Esophagus muscularis mucosa (tissue), 4 donors: ENCODE measurements around the gene MTFP1.

ENCODE experiments used
- EP300 ChIP-seq: sonication (generic); formaldehyde crosslinking; IDR thresholded peaks from one replicate; pipeline ENCODE4 v1.6.1; 2017; ENCODE audit warnings: antibody characterized with exemption
- POLR2A ChIP-seq: fragments of 450-650 bp; IDR thresholded peaks from one replicate; pipeline ENCODE4 v1.6.1; 2017; ENCODE audit warnings: antibody characterized with exemption, moderate library complexity, mild to moderate bottlenecking, low read depth
- POLR2AphosphoS5 ChIP-seq, 2 donors: sonication (generic); formaldehyde crosslinking; IDR thresholded peaks; one replicate each; pipeline ENCODE4 v1.6.1; 2017; ENCODE audit warnings: antibody characterized with exemption in 2 of 2
- TF ChIP-seq, protein P1 (sequence below), 3 experiments: fragments of 200-600 bp in 2 of 3; fragments of 450-650 bp in 1 of 3; sonication (generic) in 2 of 3; IDR thresholded peaks; one replicate each; pipeline ENCODE4 v1.5.1; 2017 to 2019; ENCODE audit warnings: antibody characterized with exemption in 3 of 3, mild to moderate bottlenecking in 2 of 3, moderate library complexity in 1 of 3

DNA sequence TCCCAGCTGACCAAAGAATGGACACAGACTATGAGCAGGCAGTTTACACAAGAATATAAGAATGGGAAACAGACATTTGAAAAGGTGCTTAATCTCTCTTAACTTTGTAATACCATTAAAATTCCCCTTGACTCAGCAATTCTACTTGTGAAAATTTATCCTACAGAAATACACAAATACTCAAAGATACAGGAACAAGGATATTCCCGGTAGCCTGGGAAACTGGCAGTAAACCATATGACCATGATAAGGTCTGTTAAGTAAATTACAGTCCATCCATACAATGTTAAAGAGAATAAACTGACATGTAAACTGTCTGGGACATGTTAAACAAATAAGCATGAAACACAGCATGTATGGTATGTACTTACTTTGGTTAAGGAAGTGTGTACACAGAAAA is 8.7 kb upstream of the MTFP1 start:
- TF ChIP-seq, protein P1, sequence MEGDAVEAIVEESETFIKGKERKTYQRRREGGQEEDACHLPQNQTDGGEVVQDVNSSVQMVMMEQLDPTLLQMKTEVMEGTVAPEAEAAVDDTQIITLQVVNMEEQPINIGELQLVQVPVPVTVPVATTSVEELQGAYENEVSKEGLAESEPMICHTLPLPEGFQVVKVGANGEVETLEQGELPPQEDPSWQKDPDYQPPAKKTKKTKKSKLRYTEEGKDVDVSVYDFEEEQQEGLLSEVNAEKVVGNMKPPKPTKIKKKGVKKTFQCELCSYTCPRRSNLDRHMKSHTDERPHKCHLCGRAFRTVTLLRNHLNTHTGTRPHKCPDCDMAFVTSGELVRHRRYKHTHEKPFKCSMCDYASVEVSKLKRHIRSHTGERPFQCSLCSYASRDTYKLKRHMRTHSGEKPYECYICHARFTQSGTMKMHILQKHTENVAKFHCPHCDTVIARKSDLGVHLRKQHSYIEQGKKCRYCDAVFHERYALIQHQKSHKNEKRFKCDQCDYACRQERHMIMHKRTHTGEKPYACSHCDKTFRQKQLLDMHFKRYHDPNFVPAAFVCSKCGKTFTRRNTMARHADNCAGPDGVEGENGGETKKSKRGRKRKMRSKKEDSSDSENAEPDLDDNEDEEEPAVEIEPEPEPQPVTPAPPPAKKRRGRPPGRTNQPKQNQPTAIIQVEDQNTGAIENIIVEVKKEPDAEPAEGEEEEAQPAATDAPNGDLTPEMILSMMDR (IDR thresholded peaks at IDR 0.05) = no peak
- TF ChIP-seq EP300 (no peak), POLR2A (no peak), POLR2AphosphoS5 (IDR thresholded peaks at IDR 0.05) (no peak)
